CD14-positive monocyte (primary cell): ENCODE results near the gene FOXN1. TPM values are rescaled to one million over a fixed set of nuclear protein-coding genes. Genes with fewer than 3 reads are reported as not detected.

Source experiments
- DNase-seq, 3 donors: peaks; one replicate each; pipeline ENCODE4 v3.0.0-alpha.2; 2011 to 2022
- H2AFZ ChIP-seq: 2 replicates; pipeline ENCODE4 v1.6.0; 2012; ENCODE audit warnings: mild to moderate bottlenecking, low read depth, low read length, inconsistent platforms; ENCODE audit not compliant: insufficient read depth, poor library complexity, severe bottlenecking
- H3K27ac ChIP-seq, 2 donors: 1 replicate in 1 of 2; 2 replicates in 1 of 2; pipeline ENCODE4 v1.5.1; 2012 to 2013; ENCODE audit warnings: low read length in 2 of 2, control low read depth in 1 of 2, inconsistent platforms in 1 of 2, low read depth in 1 of 2, mild to moderate bottlenecking in 1 of 2
- H3K27me3 ChIP-seq, 2 donors: one replicate each; pipeline versions ENCODE4 v1.6.0 to v1.6.1; 2011 to 2013; ENCODE audit warnings: low read length in 2 of 2; ENCODE audit not compliant: control insufficient read depth in 2 of 2, insufficient read depth in 2 of 2
- H3K36me3 ChIP-seq, 2 donors: replicated peaks in 1 of 2; 1 replicate in 1 of 2; 2 replicates in 1 of 2; pipeline versions ENCODE4 v1.5.1 to v1.6.1; 2012 to 2013; ENCODE audit warnings: low read length in 2 of 2, control low read depth in 1 of 2, inconsistent platforms in 1 of 2, mild to moderate bottlenecking in 1 of 2; ENCODE audit not compliant: insufficient read depth in 2 of 2, control insufficient read depth in 1 of 2
- H3K4me1 ChIP-seq, 2 donors: 1 replicate in 1 of 2; 2 replicates in 1 of 2; pipeline versions ENCODE4 v1.5.1 to v1.6.1; 2012 to 2013; ENCODE audit warnings: low read length in 2 of 2, control low read depth in 1 of 2, inconsistent platforms in 1 of 2, mild to moderate bottlenecking in 1 of 2, moderate library complexity in 1 of 2; ENCODE audit not compliant: insufficient read depth in 2 of 2, control insufficient read depth in 1 of 2
- H3K4me2 ChIP-seq: replicated peaks from 2 replicates; pipeline ENCODE3; 2012; ENCODE audit warnings: low read length, moderate library complexity, mild to moderate bottlenecking; ENCODE audit not compliant: poor library complexity, severe bottlenecking; ENCODE audit errors: extremely low read depth
- H3K4me3 ChIP-seq, 3 experiments: fragments of 200-600 bp in 1 of 3; sonication (generic) in 1 of 3; replicated peaks in 1 of 3; 1 replicate in 2 of 3; 2 replicates in 1 of 3; pipeline ENCODE4 v1.5.1; 2011 to 2013; ENCODE audit warnings: low read length in 3 of 3, mild to moderate bottlenecking in 3 of 3, control low read depth in 2 of 3, low read depth in 2 of 3, inconsistent platforms in 1 of 3, moderate library complexity in 1 of 3
- H3K79me2 ChIP-seq: 2 replicates; pipeline ENCODE4 v1.6.0; 2012; ENCODE audit warnings: mild to moderate bottlenecking, control low read depth, inconsistent platforms, low read length, moderate library complexity; ENCODE audit not compliant: insufficient read depth
- H3K9ac ChIP-seq: 2 replicates; pipeline ENCODE4 v1.6.0; 2017; ENCODE audit warnings: low read length, mild to moderate bottlenecking; ENCODE audit not compliant: insufficient read depth, poor library complexity, severe bottlenecking
- H3K9me3 ChIP-seq, 2 donors: replicated peaks in 1 of 2; 1 replicate in 1 of 2; 2 replicates in 1 of 2; pipeline versions ENCODE4 v1.5.1 to v1.6.1; 2012 to 2013; ENCODE audit warnings: low read length in 2 of 2, control low read depth in 1 of 2; ENCODE audit not compliant: control insufficient read depth in 1 of 2, insufficient read depth in 1 of 2
- H4K20me1 ChIP-seq: 2 replicates; pipeline ENCODE4 v1.6.0; 2012; ENCODE audit warnings: mild to moderate bottlenecking, low read length, control low read depth, moderate library complexity; ENCODE audit not compliant: insufficient read depth
- H3K27ac Mint-ChIP-seq, 7 donors: one replicate each; pipeline ENCODE4 v1.8.0; 2020; ENCODE audit warnings: mild to moderate bottlenecking in 7 of 7, mixed read lengths in 7 of 7, moderate library complexity in 6 of 7, inconsistent platforms in 2 of 7
- H3K27me3 Mint-ChIP-seq, 3 donors: one replicate each; pipeline ENCODE4 v1.8.0; 2021 to 2022; ENCODE audit warnings: low read depth in 3 of 3, mild to moderate bottlenecking in 3 of 3, mixed read lengths in 3 of 3, moderate library complexity in 3 of 3, inconsistent platforms in 1 of 3
- H3K36me3 Mint-ChIP-seq, 2 donors: one replicate each; pipeline ENCODE4 v1.8.0; 2020; ENCODE audit warnings: mixed read lengths in 2 of 2, inconsistent platforms in 1 of 2, mild to moderate bottlenecking in 1 of 2
- H3K4me1 Mint-ChIP-seq: one replicate; pipeline ENCODE4 v1.8.0; 2020; ENCODE audit warnings: mild to moderate bottlenecking, mixed read lengths
- H3K4me3 Mint-ChIP-seq, 2 donors: one replicate each; pipeline ENCODE4 v1.8.0; 2020; ENCODE audit warnings: mild to moderate bottlenecking in 2 of 2, mixed read lengths in 2 of 2, moderate library complexity in 1 of 2
- H3K9me3 Mint-ChIP-seq, 7 donors: one replicate each; pipeline ENCODE4 v1.8.0; 2020 to 2022; ENCODE audit warnings: mixed read lengths in 7 of 7, mild to moderate bottlenecking in 6 of 7, moderate library complexity in 6 of 7, inconsistent platforms in 2 of 7
- WGBS: methylation state at CpG from one replicate; pipeline ENCODE4 v1.1.5; 2013; ENCODE audit warnings: missing lambda C conversion rate; ENCODE audit not compliant: insufficient coverage; 5-methylcytosine and 5-hydroxymethylcytosine counted together
- intact Hi-C, 2 donors: fragments of 100-400 bp; cut with micrococcal nuclease; formaldehyde crosslinking; loops; one replicate each; pipeline versions ENCODE4 v1.15.0 to v1.15.1; 2023
- polyA plus RNA-seq, 3 donors: library from polyadenylated mRNA; depleted of rRNA in 1 of 3; unstranded in 2 of 3; stranded (reverse) in 1 of 3; fragments of 300-500 nt in 2 of 3; fragments of >200 nt in 1 of 3; fragmentation: Illumina TruSeq in 2 of 3; gene quantifications; 1 replicate in 2 of 3; 2 replicates in 1 of 3; pipeline ENCODE4 v1.2.3, GENCODE V29; 2012 to 2021
- TF ChIP-seq, protein P1 (sequence below): fragments of 200-600 bp; IDR thresholded peaks from one replicate; pipeline ENCODE4 v1.8.0; 2022; ENCODE audit warnings: antibody characterized with exemption, mild to moderate bottlenecking

The FOXN1 gene
- polyA plus RNA-seq, 3 donors = not detected

DNA sequence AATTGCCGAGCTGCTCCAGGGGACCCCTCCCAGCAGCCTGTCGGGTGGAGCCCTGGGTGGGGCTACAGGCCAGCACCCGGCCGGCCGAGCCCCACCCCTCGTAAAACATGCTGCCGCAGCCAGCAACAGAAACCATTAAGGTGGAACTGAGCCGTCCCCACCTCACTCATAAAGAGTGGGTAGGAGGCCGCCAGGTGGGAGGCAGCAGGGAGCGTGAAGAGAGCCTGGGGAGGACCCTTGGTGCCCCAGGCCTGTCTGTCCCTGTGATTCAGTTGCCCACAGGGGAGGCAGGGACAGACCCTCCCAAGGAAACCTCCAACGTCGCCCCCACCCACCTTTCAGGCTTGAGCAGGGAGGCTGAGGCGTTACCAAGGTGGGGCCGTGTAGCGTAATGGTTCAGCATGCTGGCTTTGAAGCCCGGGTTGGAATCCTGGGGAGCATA lies 8.4 kb downstream of the FOXN1 start:
- intact Hi-C loops = no loop called here
- WGBS = 82% methylated on average over 8 of the region's 16 CpGs
- no peak overlapping the region for H3K4me3 Mint-ChIP-seq

DNA sequence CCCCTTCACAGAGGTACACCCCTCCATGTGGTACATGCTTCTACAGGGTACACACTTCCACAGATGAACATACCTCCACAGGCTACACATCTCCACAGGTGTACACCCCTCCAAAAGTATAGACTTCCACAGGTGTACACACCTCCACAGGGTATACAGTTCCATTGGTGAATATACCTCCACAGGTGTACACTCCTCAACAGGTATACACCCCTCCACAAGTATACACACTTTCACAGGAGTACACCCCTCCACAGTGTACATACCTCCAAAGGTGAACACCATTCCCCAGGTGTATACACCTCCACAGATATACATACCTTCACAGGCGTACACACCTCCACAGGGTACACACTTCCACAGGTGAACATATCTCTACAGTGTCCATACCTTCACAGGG lies 9.4 kb downstream of the FOXN1 start:
- DNase-seq = no peak
- peaks cover 0 to 9% (median 8%) of the 10 kb centered on the region in 3 donors for H3K27me3 Mint-ChIP-seq
- Histone ChIP-seq H3K9ac (no peak overlapping the region), H3K27ac (no peak overlapping the region), H3K79me2 (no peaks in the 10 kb centered on the region), H3K4me1 (peaks cover 0 to 5% of the 10 kb centered on the region in 2 donors), H3K36me3 (no peaks in the 10 kb centered on the region), H4K20me1 (no peaks in the 10 kb centered on the region), H2AFZ (no peak overlapping the region), H3K9me3 (no peaks in the 10 kb centered on the region), H3K4me3 (no peak overlapping the region), H3K4me2 (no peak overlapping the region), H3K27me3 (no peaks in the 10 kb centered on the region)
- H3K36me3 Mint-ChIP-seq = no peaks in the 10 kb centered on the region
- no peak overlapping the region for H3K27ac Mint-ChIP-seq
- peaks cover 0 to 9% (median 3%) of the 10 kb centered on the region in 7 donors for H3K9me3 Mint-ChIP-seq
- TF ChIP-seq, protein P1, sequence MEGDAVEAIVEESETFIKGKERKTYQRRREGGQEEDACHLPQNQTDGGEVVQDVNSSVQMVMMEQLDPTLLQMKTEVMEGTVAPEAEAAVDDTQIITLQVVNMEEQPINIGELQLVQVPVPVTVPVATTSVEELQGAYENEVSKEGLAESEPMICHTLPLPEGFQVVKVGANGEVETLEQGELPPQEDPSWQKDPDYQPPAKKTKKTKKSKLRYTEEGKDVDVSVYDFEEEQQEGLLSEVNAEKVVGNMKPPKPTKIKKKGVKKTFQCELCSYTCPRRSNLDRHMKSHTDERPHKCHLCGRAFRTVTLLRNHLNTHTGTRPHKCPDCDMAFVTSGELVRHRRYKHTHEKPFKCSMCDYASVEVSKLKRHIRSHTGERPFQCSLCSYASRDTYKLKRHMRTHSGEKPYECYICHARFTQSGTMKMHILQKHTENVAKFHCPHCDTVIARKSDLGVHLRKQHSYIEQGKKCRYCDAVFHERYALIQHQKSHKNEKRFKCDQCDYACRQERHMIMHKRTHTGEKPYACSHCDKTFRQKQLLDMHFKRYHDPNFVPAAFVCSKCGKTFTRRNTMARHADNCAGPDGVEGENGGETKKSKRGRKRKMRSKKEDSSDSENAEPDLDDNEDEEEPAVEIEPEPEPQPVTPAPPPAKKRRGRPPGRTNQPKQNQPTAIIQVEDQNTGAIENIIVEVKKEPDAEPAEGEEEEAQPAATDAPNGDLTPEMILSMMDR = no peak
- intact Hi-C loops = no loop called here
- peaks cover 10% of the 10 kb centered on the region for H3K4me1 Mint-ChIP-seq
- 100% methylated on average over 1 of the region's 1 CpG for WGBS
- H3K4me3 Mint-ChIP-seq = no peak overlapping the region

More for the DNA sequence above, 8.4 kb downstream of the FOXN1 start:
- no peak for DNase-seq
- Histone ChIP-seq H2AFZ (no peak overlapping the region), H3K27ac (no peak overlapping the region), H3K4me3 (no peak overlapping the region), H3K79me2 (no peaks in the 10 kb centered on the region), H3K36me3 (no peaks in the 10 kb centered on the region), H3K9me3 (no peaks in the 10 kb centered on the region), H3K9ac (no peak overlapping the region), H4K20me1 (no peaks in the 10 kb centered on the region), H3K4me1 (peaks cover 9 to 11% of the 10 kb centered on the region in 2 donors), H3K27me3 (no peaks in the 10 kb centered on the region), H3K4me2 (no peak overlapping the region)
- TF ChIP-seq, protein P1 = no peak
- H3K9me3 Mint-ChIP-seq = peaks cover 0 to 9% (median 3%) of the 10 kb centered on the region in 7 donors
- H3K27ac Mint-ChIP-seq = no peak overlapping the region
- peaks cover 0 to 9% (median 8%) of the 10 kb centered on the region in 3 donors for H3K27me3 Mint-ChIP-seq
- peaks cover 18% of the 10 kb centered on the region for H3K4me1 Mint-ChIP-seq
- H3K36me3 Mint-ChIP-seq = no peaks in the 10 kb centered on the region
